Prostate gland (tissue), 2 donors: ENCODE measurements around the gene KRTAP10-1.

Experiments used
- CTCF ChIP-seq, 4 experiments: fragments of 200-600 bp in 2 of 4; fragments of 450-650 bp in 2 of 4; sonication (generic) in 2 of 4; IDR thresholded peaks; 1 replicate in 3 of 4; 2 replicates in 1 of 4; pipeline ENCODE4 v1.5.1; 2016 to 2019; ENCODE audit warnings: antibody characterized with exemption in 4 of 4, mild to moderate bottlenecking in 2 of 4, moderate library complexity in 2 of 4
- POLR2A ChIP-seq: fragments of 450-650 bp; IDR thresholded peaks from one replicate; pipeline ENCODE4 v1.6.1; 2016; ENCODE audit warnings: antibody characterized with exemption, mild to moderate bottlenecking

GRCh38 chr21:44497703-44498126, 42.3 kb downstream of the KRTAP10-1 start:
- no peak for TF ChIP-seq CTCF (IDR thresholded peaks at IDR 0.05)
- no peak for TF ChIP-seq POLR2A
